GM18909 (cell line): ENCODE data around the gene GALNT18.

Experiments
- ATAC-seq: cut with Tn5 transposase; IDR thresholded peaks from one replicate; pipeline ENCODE4 v1.9.1; 2021; ENCODE audit warnings: mild to moderate bottlenecking; ENCODE audit not compliant: unreplicated experiment, poor library complexity

Gene GALNT18

GRCh38 chr11:11444027-11444803, 177.6 kb downstream of the GALNT18 start:
- no peak for ATAC-seq

- no peak for ATAC-seq
Observed at GRCh38 chr11:11442791-11443190, 179.0 kb downstream of the GALNT18 start.

- no peak for ATAC-seq
Observed at GRCh38 chr11:11441516-11441915, 180.3 kb downstream of the GALNT18 start.

GRCh38 chr11:11441091-11441490, 180.7 kb downstream of the GALNT18 start:
- ATAC-seq: no peak

GRCh38 chr11:11440144-11440543, 181.7 kb downstream of the GALNT18 start:
- no peak for ATAC-seq

GRCh38 chr11:11439591-11439990, 182.2 kb downstream of the GALNT18 start:
- ATAC-seq: no peak

- no peak for ATAC-seq
Observed at GRCh38 chr11:11436715-11437313, 185.0 kb downstream of the GALNT18 start.

- ATAC-seq: no peak
Observed at GRCh38 chr11:11435635-11436034, 186.2 kb downstream of the GALNT18 start.

- ATAC-seq: no peak
Observed at GRCh38 chr11:11433960-11434359, 187.8 kb downstream of the GALNT18 start.

GRCh38 chr11:11432621-11433319, 189.0 kb downstream of the GALNT18 start:
- ATAC-seq: no peak

GRCh38 chr11:11430431-11430830, 191.4 kb downstream of the GALNT18 start:
- ATAC-seq: no peak

GRCh38 chr11:11428714-11429113, 193.1 kb downstream of the GALNT18 start:
- ATAC-seq: no peak

GRCh38 chr11:11427542-11427941, 194.3 kb downstream of the GALNT18 start:
- ATAC-seq: no peak

- ATAC-seq: no peak
Observed at GRCh38 chr11:11427140-11427539, 194.7 kb downstream of the GALNT18 start.

GRCh38 chr11:11426226-11426952, 195.4 kb downstream of the GALNT18 start:
- ATAC-seq: no peak

GRCh38 chr11:11425806-11426205, 196.0 kb downstream of the GALNT18 start:
- ATAC-seq: no peak

- ATAC-seq: no peak
Observed at GRCh38 chr11:11424688-11425087, 197.1 kb downstream of the GALNT18 start.

- ATAC-seq: no peak
Observed at GRCh38 chr11:11422411-11423128, 199.2 kb downstream of the GALNT18 start.

- ATAC-seq: no peak
Observed at GRCh38 chr11:11421509-11421908, 200.3 kb downstream of the GALNT18 start.

- ATAC-seq: no peak
Observed at GRCh38 chr11:11420899-11421285, 200.9 kb downstream of the GALNT18 start.
